ENCODE measurements around the gene CNNM1. TPM values are rescaled to one million over a fixed set of nuclear protein-coding genes. Genes with fewer than 3 reads are reported as not detected.

CNNM1 gene
- total RNA-seq, 2 donors from 2014 or later = 0.15 to 0.16 TPM

- Mint-ChIP-seq H3K4me3 (no peak overlapping the region), H3K27me3 (peaks cover 10% of the 10 kb centered on the region)
- no peak for ATAC-seq
Observed at GRCh38 chr10:99393036-99393435, 63.9 kb downstream of the CNNM1 start.

DNA sequence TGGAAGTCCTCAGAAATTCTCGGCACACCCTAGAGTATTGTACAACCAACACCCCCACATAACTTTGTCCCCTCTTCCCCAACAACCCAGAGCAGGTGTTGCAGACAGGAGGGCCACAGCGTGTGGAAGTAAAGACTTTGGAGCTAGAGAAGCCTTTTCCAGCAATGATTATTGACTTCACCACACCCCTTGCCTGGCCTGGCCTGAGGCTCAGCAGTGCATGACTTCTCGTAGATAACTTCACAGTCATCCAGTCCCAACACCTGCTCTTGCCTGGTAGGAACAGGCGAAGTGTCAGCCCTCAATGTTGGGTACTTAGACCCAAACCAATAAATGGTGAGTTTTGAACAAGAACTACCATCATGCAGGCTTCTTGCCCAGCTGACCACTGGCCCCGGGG is 64.5 kb downstream of the CNNM1 start:
- DNase-seq (no peak), ATAC-seq (no peak)
- no peaks in the 10 kb centered on the region for H3K9me3 ChIP-seq (ENCODE audit: control insufficient read depth, low read length, poor library complexity, severe bottlenecking)
- Mint-ChIP-seq H3K4me1 (peaks cover 6% of the 10 kb centered on the region), H3K36me3 (ENCODE audit: low read depth) (no peaks in the 10 kb centered on the region), H3K4me3 (no peak overlapping the region), H3K27ac (no peak overlapping the region), H3K27me3 (peaks cover 8% of the 10 kb centered on the region)

More at GRCh38 chr10:99393036-99393435, 63.9 kb downstream of the CNNM1 start:
- Mint-ChIP-seq H3K4me1 (peaks cover 6% of the 10 kb centered on the region), H3K36me3 (ENCODE audit: low read depth) (no peaks in the 10 kb centered on the region), H3K27ac (no peak overlapping the region)
- no peak for DNase-seq
- no peaks in the 10 kb centered on the region for H3K9me3 ChIP-seq (ENCODE audit: control insufficient read depth, low read length, poor library complexity, severe bottlenecking)

DNA sequence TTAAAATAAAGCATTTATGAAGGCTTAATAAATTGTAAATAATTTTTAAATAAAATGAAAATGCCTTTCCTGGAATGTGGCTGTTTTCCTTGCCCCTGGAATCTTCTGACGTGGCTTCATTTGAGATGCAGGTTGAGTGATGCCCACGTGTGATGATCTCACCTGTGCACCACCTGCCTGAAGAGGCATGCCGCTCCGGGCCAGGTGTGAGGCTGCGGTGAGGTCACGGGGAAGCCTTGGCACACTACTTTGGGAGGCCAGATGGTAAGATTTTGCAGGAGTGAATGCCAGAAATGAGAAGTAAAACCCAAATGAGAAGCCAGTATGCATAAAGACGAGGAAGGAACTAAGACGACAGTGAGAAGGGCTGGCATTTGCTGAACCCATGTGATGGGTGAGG is 65.1 kb downstream of the CNNM1 start:
- Mint-ChIP-seq H3K4me1 (peaks cover 6% of the 10 kb centered on the region), H3K27ac (no peak overlapping the region), H3K4me3 (no peak overlapping the region), H3K27me3 (peaks cover 8% of the 10 kb centered on the region), H3K36me3 (ENCODE audit: low read depth) (no peaks in the 10 kb centered on the region)
- H3K9me3 ChIP-seq (ENCODE audit: control insufficient read depth, low read length, poor library complexity, severe bottlenecking) = no peaks in the 10 kb centered on the region
- no peak for ATAC-seq
- no peak for DNase-seq

DNA sequence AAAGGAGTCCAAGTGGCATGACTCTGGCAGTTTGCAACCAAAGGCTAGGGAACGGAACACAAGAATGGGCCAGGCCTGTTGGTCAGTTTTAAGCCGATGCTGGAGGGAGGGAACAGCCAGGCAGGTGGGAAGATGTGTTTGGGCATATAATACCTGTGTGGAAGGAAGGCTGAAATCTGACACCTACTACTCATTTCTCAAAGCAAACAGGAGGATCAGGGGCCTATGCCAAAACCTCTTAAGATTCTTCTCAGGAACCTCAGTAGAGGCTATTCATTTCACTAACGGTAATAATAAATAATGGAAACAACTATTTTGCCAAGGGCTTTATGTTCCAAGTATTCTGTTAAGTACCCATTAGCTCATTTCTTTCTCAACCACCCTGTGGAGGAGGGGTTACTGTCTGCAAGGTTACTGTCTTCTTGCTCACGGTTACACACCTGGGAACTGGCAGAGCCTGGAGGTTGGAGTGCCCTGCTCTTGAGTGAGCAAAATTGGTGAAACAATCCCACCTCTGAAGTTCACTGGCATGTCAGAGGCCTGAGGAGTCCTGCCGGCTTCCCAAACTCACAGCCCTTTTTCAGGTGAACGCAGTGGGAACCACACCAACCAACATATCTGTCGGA is 65.7 kb downstream of the CNNM1 start:
- ATAC-seq (no peak), DNase-seq (no peak)
- Mint-ChIP-seq H3K27ac (no peak overlapping the region), H3K4me3 (no peak overlapping the region), H3K4me1 (peaks cover 6% of the 10 kb centered on the region), H3K36me3 (ENCODE audit: low read depth) (no peaks in the 10 kb centered on the region), H3K27me3 (peaks cover 8% of the 10 kb centered on the region)
- no peaks in the 10 kb centered on the region for H3K9me3 ChIP-seq (ENCODE audit: control insufficient read depth, low read length, poor library complexity, severe bottlenecking)

GRCh38 chr10:99395750-99396445 is 66.7 kb downstream of the CNNM1 start:
- H3K9me3 ChIP-seq (ENCODE audit: control insufficient read depth, low read length, poor library complexity, severe bottlenecking) = no peaks in the 10 kb centered on the region
- H3K27me3 Mint-ChIP-seq = no peaks in the 10 kb centered on the region
- H3K36me3 Mint-ChIP-seq (ENCODE audit: low read depth) = no peaks in the 10 kb centered on the region
- no peak for ATAC-seq
- H3K27ac Mint-ChIP-seq = no peak overlapping the region
- H3K4me1 Mint-ChIP-seq = peaks cover 6% of the 10 kb centered on the region
- H3K4me3 Mint-ChIP-seq = no peak overlapping the region
- DNase-seq = no peak

- no peak overlapping the region for H3K27ac Mint-ChIP-seq
- no peak for DNase-seq
- H3K36me3 Mint-ChIP-seq (ENCODE audit: low read depth) = no peaks in the 10 kb centered on the region
- no peak overlapping the region for H3K4me3 Mint-ChIP-seq
- H3K27me3 Mint-ChIP-seq = no peaks in the 10 kb centered on the region
- H3K9me3 ChIP-seq (ENCODE audit: control insufficient read depth, low read length, poor library complexity, severe bottlenecking) = no peaks in the 10 kb centered on the region
- no peak for ATAC-seq
- H3K4me1 Mint-ChIP-seq = peaks cover 6% of the 10 kb centered on the region
Observed at GRCh38 chr10:99396471-99396870, 67.3 kb downstream of the CNNM1 start.

- Mint-ChIP-seq H3K4me3 (no peak overlapping the region), H3K27me3 (no peaks in the 10 kb centered on the region), H3K4me1 (peaks cover 8% of the 10 kb centered on the region), H3K36me3 (ENCODE audit: low read depth) (peaks cover under 1% of the 10 kb centered on the region), H3K27ac (peak overlapping the region; percentile 43)
- ATAC-seq (no peak), DNase-seq (no peak)
- H3K9me3 ChIP-seq (ENCODE audit: control insufficient read depth, low read length, poor library complexity, severe bottlenecking) = no peaks in the 10 kb centered on the region
Observed at GRCh38 chr10:99399664-99400063, 70.5 kb downstream of the CNNM1 start.

DNA sequence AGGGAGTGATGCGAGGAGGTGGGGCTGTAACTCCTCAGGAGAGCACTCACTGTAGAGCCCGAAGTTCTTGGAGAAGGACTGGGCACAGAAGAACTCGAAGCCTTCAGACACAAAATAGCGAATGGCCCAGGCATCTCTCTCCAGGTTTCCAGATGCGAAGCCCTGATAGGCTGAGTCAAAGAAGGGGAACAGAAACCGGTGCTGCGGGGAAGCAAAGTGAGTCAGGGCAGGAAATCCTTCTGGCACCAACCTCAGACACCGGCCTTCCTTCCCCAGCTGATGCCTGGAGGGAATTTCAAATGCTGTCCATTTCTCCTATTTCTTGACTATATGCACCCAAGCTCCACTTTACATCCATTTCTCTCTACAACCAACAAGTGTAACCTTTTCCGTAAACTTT is 74.5 kb downstream of the CNNM1 start:
- ATAC-seq (no peak), DNase-seq (no peak)
- H3K27me3 Mint-ChIP-seq = no peaks in the 10 kb centered on the region
- H3K36me3 Mint-ChIP-seq (ENCODE audit: low read depth) = peaks cover 4% of the 10 kb centered on the region
- H3K9me3 ChIP-seq (ENCODE audit: control insufficient read depth, low read length, poor library complexity, severe bottlenecking) = no peaks in the 10 kb centered on the region
- no peak overlapping the region for H3K27ac Mint-ChIP-seq
- no peak overlapping the region for H3K4me3 Mint-ChIP-seq
- peaks cover 4% of the 10 kb centered on the region for H3K4me1 Mint-ChIP-seq

DNA sequence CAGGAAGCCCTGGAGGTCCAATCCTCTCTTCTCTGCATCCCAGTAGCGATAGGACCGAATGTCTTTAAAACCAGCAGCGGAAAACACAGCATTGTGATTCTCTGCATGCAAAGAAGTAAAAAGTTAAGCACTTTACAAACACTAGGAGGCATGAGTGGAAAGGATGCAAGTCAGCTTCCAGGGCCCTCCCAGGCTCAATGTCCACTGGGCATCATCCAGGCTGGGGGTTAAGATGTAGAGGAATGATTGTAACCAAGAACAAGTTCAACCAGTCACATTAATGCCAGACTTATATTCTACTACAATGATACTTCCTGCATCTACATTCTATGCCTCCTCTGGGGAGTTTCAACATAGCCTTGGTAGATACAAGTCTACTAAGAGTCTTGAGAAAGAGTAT is 77.0 kb downstream of the CNNM1 start:
- DNase-seq (no peak), ATAC-seq (no peak)
- Mint-ChIP-seq H3K4me1 (peaks cover 4% of the 10 kb centered on the region), H3K4me3 (no peak overlapping the region), H3K27me3 (no peaks in the 10 kb centered on the region), H3K36me3 (ENCODE audit: low read depth) (peaks cover 4% of the 10 kb centered on the region), H3K27ac (no peak overlapping the region)
- H3K9me3 ChIP-seq (ENCODE audit: control insufficient read depth, low read length, poor library complexity, severe bottlenecking) = no peaks in the 10 kb centered on the region

- DNase-seq (no peak), ATAC-seq (no peak)
- no peaks in the 10 kb centered on the region for H3K9me3 ChIP-seq (ENCODE audit: control insufficient read depth, low read length, poor library complexity, severe bottlenecking)
- no peak overlapping the region for H3K27ac Mint-ChIP-seq
- no peak overlapping the region for H3K4me3 Mint-ChIP-seq
- H3K27me3 Mint-ChIP-seq = no peaks in the 10 kb centered on the region
- peaks cover 2% of the 10 kb centered on the region for H3K36me3 Mint-ChIP-seq (ENCODE audit: low read depth)
- H3K4me1 Mint-ChIP-seq = peaks cover 3% of the 10 kb centered on the region
Observed at GRCh38 chr10:99410146-99410545, 81.0 kb downstream of the CNNM1 start.

- DNase-seq (no peak), ATAC-seq (no peak)
- Mint-ChIP-seq H3K4me3 (no peak overlapping the region), H3K4me1 (peaks cover 3% of the 10 kb centered on the region), H3K27ac (no peak overlapping the region), H3K36me3 (ENCODE audit: low read depth) (peaks cover 2% of the 10 kb centered on the region), H3K27me3 (no peaks in the 10 kb centered on the region)
- no peaks in the 10 kb centered on the region for H3K9me3 ChIP-seq (ENCODE audit: control insufficient read depth, low read length, poor library complexity, severe bottlenecking)
Observed at GRCh38 chr10:99410876-99411275, 81.7 kb downstream of the CNNM1 start.

- Mint-ChIP-seq H3K4me3 (no peak overlapping the region), H3K27ac (peak overlapping the region; percentile 27), H3K27me3 (no peaks in the 10 kb centered on the region), H3K36me3 (ENCODE audit: low read depth) (peaks cover 2% of the 10 kb centered on the region), H3K4me1 (peaks cover 3% of the 10 kb centered on the region)
- DNase-seq (no peak), ATAC-seq (no peak)
- no peaks in the 10 kb centered on the region for H3K9me3 ChIP-seq (ENCODE audit: control insufficient read depth, low read length, poor library complexity, severe bottlenecking)
Observed at GRCh38 chr10:99411546-99411945, 82.4 kb downstream of the CNNM1 start.

DNA sequence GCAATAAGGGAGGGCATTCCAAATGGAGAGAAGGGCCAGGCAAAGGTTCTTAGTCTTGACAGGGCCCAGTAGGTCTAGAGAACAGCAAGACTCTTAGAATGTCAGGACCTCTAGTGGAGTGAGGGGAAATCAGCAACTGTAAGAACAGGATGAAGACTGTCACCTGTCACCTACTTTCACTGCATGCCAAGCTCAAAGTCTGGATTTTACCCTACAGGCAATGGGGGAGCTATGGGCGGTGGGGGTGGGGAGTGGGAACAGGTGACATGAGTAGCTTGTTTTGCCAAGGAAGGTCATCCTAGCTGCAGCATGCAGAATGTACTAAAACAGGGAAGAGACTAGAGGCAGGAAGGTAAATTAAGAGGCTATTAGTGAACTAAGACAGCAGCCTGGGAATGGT is 82.9 kb downstream of the CNNM1 start:
- Mint-ChIP-seq H3K27me3 (no peaks in the 10 kb centered on the region), H3K27ac (peak overlapping the region; percentile 27), H3K4me1 (peaks cover 3% of the 10 kb centered on the region), H3K36me3 (ENCODE audit: low read depth) (peaks cover 2% of the 10 kb centered on the region), H3K4me3 (no peak overlapping the region)
- H3K9me3 ChIP-seq (ENCODE audit: control insufficient read depth, low read length, poor library complexity, severe bottlenecking) = no peaks in the 10 kb centered on the region
- ATAC-seq (no peak), DNase-seq (no peak)
